HL-60 (cell line): Measurements from ENCODE around the gene NAALADL2.

Source experiments
- DNase-seq, 2 experiments: peaks; one replicate each; pipeline ENCODE4 v3.0.0-alpha.2; 2010 to 2020; ENCODE audit warnings: low read depth in 1 of 2, low spot score in 1 of 2
- H3K27ac ChIP-seq: fragments of 250-450 bp; sonication (Bioruptor Pico); replicated peaks from 2 replicates; pipeline ENCODE4 v1.5.1; 2020; ENCODE audit warnings: mild to moderate bottlenecking, moderate library complexity
- H3K27me3 ChIP-seq: fragments of 250-450 bp; sonication (Bioruptor Pico); 2 replicates; pipeline ENCODE4 v1.5.1; 2021; ENCODE audit warnings: mild to moderate bottlenecking, moderate library complexity; ENCODE audit not compliant: insufficient read depth, poor library complexity, severe bottlenecking
- H3K4me3 ChIP-seq: replicated peaks from 2 replicates; pipeline ENCODE4 v1.5.1; 2011; ENCODE audit warnings: mild to moderate bottlenecking, control low read depth, low read length; ENCODE audit not compliant: insufficient read depth
- GABPA ChIP-seq: IDR thresholded peaks from 2 replicates; pipeline ENCODE4 v1.6.1; 2012; ENCODE audit warnings: low read depth
- POLR2AphosphoS5 ChIP-seq: IDR thresholded peaks from 2 replicates; pipeline ENCODE4 v1.6.1; 2012; ENCODE audit warnings: low read depth
- REST ChIP-seq: IDR thresholded peaks from 2 replicates; pipeline ENCODE4 v1.6.1; 2012; ENCODE audit warnings: low read depth; ENCODE audit not compliant: insufficient replicate concordance
- SPI1 ChIP-seq: IDR thresholded peaks from 2 replicates; pipeline ENCODE4 v1.6.1; 2012; ENCODE audit warnings: low read depth, mild to moderate bottlenecking, borderline replicate concordance
- TF ChIP-seq, protein P1 (sequence below): IDR thresholded peaks from one replicate; pipeline ENCODE4 v1.5.1; 2011; ENCODE audit warnings: low read length, control low read depth, inconsistent platforms; ENCODE audit not compliant: insufficient read depth

The NAALADL2 gene

DNA sequence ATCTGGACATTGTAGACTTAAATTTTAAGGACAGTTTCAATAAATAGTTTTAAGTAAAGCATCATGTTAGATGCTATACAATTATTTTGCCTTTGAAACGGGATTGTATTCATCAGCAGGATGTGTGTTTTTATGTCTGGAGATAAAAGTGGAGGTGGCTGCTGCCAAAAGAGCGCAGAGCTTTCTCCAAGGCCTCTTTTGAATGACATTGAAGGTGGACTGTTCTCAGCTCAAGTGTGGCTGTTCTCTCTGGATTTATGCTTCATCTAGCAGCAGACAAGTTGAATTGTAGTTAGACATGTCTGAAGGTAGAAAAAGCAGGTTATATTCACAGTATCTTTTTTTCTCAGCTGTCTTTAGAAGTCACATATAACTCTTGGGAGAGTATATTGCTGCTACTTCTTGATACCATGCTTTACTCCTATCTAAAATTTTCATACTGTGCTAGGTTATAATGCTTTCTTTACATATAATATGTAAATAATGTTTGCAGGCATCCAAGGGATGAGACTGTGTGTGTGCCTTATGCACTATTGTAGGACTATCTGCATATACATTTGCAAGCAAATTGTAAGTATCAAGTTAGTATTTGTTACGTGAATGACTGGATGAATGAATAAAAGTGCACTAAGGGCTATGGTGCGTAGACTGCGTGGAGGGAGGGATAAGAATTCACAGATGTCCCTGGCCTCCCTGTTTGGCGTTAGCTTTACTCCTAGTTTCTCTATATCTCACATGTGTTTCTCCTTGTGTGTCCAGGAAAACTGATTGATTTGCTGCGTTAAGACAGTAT lies 340.1 kb downstream of the NAALADL2 start:
- no peak overlapping the region for H3K4me3 ChIP-seq
- DNase-seq, result no peak
- TF ChIP-seq SPI1 (no peak), REST (no peak), POLR2AphosphoS5 (no peak), GABPA (no peak)
- TF ChIP-seq, protein P1, sequence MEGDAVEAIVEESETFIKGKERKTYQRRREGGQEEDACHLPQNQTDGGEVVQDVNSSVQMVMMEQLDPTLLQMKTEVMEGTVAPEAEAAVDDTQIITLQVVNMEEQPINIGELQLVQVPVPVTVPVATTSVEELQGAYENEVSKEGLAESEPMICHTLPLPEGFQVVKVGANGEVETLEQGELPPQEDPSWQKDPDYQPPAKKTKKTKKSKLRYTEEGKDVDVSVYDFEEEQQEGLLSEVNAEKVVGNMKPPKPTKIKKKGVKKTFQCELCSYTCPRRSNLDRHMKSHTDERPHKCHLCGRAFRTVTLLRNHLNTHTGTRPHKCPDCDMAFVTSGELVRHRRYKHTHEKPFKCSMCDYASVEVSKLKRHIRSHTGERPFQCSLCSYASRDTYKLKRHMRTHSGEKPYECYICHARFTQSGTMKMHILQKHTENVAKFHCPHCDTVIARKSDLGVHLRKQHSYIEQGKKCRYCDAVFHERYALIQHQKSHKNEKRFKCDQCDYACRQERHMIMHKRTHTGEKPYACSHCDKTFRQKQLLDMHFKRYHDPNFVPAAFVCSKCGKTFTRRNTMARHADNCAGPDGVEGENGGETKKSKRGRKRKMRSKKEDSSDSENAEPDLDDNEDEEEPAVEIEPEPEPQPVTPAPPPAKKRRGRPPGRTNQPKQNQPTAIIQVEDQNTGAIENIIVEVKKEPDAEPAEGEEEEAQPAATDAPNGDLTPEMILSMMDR, result no peak
- no peak overlapping the region for H3K27ac ChIP-seq
- H3K27me3 ChIP-seq, result no peaks in the 10 kb centered on the region

- H3K27me3 ChIP-seq, result no peaks in the 10 kb centered on the region
- DNase-seq, result no peak
- no peak overlapping the region for H3K27ac ChIP-seq
- TF ChIP-seq GABPA (no peak), REST (no peak), SPI1 (no peak), POLR2AphosphoS5 (no peak)
- TF ChIP-seq, protein P1, result no peak
- H3K4me3 ChIP-seq, result no peak overlapping the region
Observed at GRCh38 chr3:175199961-175200360, 340.8 kb downstream of the NAALADL2 start.

GRCh38 chr3:175200391-175201095 lies 341.4 kb downstream of the NAALADL2 start:
- TF ChIP-seq GABPA (no peak), REST (no peak), POLR2AphosphoS5 (no peak)
- TF ChIP-seq, protein P1, result no peak
- Histone ChIP-seq H3K27ac (no peak overlapping the region), H3K4me3 (no peak overlapping the region), H3K27me3 (no peaks in the 10 kb centered on the region)
- no peak for DNase-seq
